DMS53 treated with DMSO at 0.1 percent for 48 hours (cell line): Measurements from ENCODE around the gene FGF14.
"Not testable (repeated sequence)": the region's sequence is repeated elsewhere in the genome, so short reads cannot be mapped to it uniquely, and the experiment has no call there.

Experiments
- DNase-seq: peaks from one replicate; lab custom pipeline; 2025; ENCODE audit not compliant: unreplicated experiment; lab: John Stamatoyannopoulos, UW

FGF14 gene

DNA sequence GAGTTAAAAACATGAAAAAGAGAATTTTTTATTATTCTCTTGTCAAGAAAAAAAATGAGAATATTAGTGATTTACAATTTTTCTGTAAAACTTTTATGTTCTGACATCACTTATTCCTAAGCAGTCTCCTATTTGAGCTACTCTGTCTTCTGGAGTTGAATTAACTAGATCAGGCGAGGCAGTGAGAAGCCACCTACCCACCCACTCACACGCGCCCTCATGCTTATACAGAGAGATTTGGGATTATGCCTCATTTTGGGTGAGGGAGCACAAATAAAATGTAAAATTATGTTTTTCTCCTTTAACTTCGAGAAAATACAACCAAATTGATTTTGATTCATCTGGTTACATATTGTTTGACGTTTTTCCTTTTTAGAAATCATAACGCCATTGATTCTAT is 524.9 kb downstream of the FGF14 start:
- no peak for DNase-seq

DNA sequence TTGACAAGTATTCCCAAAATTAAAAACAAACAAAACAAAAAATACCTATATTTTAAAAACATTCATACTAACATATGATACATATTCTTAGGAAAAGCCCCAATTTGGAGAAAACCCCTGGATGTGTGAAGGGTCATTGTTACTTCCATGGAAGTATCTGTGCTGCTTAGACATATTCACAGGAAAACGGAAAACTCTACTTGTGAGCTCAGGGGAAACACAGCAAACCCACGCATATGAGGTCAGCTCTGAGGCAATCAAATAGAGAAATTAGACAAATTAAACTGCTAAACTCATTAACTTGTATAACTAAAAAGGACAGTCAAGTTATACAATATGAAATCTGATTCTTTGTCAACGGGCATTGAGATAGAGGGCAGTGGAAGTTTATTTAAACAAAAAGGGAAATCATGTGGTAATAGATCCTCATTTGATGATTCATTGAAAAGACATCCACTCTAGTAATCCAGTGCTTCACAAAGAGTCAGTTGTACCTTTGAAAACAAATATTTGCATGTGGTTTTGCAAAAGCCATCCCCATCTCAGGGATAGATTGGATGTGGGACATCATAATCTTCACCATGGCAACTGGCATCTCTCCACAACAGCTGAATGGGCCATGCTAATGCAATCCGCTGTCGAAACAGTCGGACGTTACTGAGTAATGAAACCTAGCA is 526.0 kb downstream of the FGF14 start:
- DNase-seq = peak; percentile 55

DNA sequence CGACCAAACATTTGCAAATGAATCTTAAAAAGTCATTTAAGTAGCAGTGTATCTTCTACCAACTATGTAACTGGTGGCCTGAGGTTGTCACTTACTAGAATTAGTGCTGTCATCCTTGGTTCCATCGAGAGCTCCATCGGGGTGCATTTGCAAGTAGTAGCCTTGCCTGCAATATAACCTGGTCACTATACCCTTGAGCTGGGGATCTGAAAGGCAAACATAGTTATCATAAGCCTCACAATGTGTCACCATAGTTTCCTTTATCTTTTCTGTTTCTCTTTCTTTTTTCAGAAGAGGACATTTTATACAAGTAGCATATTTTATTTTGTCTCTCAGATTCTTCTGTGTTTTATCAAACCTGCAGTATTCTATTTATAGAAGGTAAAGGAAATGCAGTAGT is 526.8 kb downstream of the FGF14 start:
- DNase-seq = no peak

DNA sequence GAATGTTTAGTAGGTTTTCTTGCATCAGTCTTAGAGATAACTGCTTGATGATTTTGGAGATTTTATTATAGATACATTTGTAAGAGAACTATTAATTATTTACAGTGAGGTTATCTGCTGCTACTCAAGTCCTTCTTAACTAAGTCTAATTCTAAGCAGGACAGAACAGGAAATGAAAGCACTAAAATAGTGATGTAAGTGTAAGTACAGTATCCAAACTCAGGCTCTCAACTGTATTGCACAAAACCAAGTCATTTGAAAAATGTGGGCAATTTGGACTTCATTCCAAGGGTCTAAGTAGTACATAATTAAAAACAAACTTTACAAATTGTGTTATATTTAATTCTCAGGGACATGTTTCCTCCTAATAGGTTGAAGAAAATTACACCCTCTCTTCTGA is 532.3 kb downstream of the FGF14 start:
- DNase-seq = no peak

DNA sequence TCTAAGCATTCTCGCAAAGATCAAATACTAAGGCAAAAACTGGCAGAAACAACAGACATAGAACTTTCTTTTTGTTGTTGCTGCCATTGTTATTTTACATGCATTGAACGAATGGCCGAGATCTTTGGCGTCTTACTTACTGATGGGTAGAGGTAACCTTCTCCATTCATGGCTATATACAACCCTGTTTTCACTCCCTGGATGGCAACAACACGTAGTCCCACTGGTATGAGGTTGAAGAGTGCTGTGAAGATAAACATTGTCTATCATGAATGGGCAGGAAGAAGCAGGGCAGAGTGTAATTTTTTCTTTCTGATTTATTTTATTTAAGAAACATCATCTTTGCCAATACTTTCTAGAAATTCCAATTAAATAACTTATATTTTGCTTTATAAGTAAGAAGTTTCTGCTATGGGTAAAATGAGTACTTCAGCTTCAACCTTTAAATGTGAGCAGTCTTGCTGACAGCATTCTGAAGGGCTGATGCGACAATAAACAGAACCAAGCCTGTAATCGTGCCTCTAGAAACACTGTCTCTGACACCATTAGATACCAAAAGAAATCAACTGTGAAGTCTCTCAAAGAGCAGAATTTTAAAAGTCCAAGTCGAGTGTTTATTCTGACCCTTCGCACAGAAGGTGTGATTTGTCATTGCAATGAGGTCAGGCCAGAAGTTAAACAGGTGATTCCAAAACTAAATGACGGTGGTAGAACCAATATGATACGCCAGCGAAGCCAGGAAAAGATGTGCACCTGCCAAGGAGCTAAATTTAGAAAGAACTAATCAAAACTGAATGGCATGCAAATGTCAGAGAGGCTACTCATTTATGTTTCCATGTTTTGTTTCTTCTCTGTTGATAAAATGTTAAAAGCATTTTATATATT is 533.0 kb downstream of the FGF14 start:
- DNase-seq = no peak

DNA sequence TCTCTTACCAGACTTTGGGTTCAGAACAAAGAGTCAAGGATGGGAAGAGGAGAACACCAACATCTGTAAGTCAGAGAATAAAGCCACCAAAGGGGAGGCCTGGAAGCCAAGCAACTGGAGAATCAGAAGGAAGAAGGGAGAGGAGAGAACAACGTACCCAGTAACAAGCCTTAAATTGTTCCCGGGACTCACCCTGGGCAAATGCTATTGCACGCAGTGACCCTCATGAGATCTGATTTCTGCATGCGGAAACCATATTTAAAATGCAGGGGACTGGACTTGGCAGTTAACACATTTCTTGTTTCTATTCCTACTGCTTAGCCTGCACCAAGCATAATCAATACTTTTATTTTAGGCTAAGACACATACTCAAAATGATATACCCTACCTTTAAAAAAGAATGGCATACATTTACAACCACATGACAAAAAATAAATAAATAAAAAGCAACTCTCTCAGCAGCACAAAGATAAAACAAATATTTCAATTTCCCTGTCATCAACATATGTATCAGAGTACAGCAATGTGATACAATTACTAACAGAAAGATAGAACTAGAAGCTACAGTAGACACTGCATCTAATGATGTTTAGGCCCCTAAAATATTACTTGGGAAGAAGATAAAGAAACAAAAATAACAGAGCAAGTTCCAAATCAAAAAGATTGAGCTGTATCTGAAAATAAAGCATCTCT is 534.8 kb downstream of the FGF14 start:
- no peak for DNase-seq

DNA sequence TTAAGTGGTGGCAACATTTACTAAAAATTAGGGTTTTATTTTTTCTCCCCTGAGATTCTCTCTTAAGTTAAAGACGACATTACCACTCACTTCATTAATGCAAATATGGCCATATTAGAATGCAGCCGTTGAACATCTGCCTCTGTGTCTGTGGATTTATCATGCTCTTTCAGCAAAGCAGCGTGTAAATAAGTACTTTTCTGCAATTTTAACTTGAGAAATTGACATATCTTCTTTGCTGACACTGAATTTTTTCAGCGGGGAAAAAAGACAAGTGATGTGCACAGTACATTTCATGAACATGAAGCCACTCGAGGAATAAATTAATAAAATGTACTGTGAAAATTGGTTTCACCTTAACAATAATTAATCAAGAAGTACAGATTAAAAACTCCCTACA is 543.0 kb downstream of the FGF14 start:
- no peak for DNase-seq

DNA sequence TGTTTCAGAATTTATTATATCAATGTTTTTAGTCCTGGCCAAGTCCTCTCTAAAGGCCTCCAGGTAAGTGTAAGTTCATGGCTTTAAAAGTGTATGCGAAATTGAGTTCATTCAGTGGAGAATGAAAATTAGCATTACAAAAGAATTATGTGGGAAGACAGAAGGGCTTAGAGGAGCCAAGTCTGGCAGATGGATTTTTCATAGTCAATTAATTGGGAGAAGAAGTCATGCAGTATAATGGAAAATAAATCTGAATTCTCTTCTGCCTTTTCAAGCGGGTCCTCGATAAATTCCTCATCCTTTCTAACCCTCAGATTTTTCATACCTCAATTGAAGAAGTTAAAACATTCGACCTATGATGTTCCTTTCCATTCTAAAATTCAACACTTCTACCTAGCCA is 555.1 kb downstream of the FGF14 start:
- DNase-seq = no peak

DNA sequence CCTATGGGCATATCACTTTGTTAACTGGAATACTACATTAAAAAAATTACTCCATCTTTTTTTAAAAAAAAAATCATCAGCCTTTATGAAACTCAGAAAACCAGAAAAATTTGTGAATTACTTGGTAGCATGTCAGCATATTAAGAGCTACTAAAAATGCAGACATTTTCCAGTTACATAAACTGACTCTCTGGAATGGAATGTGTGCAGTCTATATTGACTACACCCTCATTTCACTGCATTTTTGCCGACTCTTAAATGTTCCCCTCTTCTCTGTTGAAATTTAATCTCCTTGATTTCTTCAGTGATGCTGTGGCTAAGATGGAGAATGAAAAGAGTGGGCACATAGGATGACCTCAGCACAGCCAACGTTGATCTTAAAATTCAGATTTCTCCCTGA is 555.6 kb downstream of the FGF14 start:
- no peak for DNase-seq

DNA sequence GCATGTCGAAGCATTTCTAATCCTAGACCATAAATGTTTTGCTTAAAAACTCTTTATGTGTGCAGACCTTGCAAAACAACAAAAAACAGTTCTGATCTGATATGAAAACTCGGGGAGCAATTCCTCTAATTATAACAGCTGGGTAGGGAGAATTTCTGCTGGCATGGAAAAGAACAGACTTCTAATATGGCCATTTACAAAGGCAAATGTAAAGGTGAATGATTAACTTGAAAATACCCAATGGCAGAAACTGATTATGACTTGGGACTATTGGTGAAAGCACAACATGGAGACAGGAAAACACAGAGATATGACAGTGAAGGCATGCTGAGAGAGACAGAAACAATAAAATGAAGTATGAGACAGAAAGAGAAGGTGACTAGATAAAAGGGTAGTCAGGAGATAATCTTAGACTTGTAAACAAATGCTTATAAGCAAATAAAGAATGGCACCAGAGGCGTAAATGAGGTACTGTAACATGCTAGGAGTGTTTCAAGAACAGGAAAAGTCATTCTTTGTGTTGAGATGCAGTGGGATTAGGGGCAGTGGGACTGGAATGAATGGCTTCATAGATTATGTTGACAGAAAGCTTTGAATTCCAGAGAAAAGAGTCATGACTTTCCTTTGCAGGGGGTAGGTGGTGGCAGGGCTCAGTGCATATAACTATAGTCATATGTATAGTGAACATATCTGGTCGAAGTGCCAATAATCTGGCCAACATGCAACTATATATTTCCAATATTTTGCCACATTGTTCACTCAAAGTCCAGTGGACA is 556.4 kb downstream of the FGF14 start:
- no peak for DNase-seq

DNA sequence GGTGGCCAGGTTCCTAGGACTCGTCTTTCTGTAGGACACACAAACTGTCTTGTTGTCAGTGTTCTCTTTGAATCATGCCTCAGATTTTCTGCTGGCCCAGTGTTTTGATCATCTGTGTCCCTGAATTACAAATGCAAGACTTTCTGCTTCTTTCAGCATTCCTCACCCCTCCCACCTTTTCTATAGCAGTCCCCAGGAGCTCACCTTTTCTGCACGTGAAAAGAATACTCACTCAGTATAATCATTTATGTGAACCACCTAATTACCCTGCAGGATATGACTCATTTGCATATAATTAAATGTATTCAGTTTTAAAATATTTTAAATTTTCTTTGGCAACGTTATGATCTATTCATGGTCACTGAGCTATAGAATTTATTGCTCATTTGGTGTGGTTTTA is 560.1 kb downstream of the FGF14 start:
- no peak for DNase-seq

DNA sequence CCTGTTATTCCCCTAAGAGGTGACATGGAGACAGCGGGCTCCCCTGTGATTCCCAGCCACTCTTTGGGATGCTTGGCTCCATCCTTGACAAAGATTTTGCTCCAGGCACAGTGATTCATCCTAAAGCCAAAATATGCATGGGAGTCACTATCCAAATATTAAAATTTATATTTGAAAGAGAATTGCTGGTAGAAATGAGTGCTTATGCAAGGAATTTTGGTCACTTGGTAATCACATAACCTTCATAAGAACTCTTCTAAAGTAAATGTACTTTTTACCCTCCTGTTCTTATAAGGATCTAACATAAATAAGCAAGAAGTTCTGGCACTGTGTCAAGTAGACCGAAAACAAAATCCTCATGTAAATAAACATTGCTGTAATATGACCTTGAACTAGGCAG is 563.5 kb downstream of the FGF14 start:
- DNase-seq = no peak

DNA sequence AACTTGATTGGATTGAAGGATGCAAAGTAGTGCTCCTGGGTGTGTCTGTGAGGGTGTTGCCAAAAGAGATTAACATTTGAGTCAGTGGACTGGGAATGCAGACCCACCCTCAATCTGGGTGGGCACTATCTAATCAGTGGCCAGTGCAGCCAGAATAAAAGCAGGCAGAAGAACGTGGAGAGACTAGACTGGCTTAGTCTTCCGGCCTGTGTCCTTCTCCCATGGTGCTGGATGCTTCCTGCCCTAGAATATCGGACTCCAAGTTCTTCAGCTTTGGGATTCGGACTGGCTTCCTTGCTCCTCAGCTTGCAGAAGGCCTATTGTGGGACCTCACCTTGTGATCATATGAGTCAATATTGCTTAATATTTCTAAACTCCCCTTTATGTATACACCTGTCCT is 564.1 kb downstream of the FGF14 start:
- DNase-seq = not testable (repeated sequence)

DNA sequence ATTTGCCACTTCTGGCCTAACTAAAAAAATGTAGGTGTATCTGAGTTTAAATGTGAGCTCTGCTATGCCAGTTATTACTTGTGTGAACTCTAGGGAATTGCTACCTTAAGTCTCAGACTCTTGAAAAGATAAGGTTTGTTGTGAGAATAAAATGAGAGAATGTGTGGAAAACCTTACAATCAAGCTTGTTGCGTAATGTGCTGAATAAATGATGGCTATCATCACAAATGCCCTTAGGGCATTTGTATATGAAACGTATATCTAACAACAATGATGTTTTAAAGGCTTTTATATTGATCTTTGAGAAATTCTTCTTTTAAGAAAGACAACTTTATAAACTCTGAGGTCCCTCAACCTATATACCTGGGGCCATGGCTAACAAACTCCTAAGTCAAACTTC is 564.6 kb downstream of the FGF14 start:
- no peak for DNase-seq

DNA sequence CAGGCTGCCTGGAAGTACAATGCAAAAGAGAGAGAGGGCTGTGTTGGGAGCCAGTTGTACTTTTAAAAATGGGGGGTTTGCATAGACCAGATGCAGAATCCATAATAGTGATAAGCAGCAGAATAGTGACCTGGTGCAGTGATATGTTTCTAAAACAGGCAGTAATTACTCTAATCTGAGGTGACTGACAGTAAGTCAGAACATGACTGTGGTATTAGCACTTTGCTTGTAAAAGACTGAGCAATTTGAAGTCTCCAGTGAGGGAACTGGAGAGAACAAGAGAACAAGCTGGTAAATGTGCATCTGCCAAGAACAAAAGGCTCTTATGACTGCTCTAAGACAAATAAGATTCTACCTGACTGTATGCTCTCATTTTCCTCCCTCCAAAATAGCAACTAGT is 565.9 kb downstream of the FGF14 start:
- no peak for DNase-seq

DNA sequence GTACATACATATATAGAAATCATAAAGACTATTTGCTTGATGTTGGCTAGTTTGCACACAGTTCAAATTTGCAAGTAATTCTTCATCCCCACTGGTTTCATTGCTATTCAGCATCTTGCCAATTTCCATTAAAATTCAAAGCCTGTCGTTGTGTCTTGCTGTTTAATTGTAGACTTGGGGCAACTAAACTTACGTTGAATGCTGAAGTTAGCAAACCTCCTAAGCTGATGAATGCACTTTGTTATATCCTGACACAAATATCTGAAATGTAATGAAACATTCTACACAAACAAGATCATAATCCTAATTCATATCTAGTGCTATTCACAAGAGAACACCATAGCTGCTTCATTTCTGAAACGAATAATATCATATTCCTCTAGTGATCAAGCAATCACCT is 568.2 kb downstream of the FGF14 start:
- no peak for DNase-seq

DNA sequence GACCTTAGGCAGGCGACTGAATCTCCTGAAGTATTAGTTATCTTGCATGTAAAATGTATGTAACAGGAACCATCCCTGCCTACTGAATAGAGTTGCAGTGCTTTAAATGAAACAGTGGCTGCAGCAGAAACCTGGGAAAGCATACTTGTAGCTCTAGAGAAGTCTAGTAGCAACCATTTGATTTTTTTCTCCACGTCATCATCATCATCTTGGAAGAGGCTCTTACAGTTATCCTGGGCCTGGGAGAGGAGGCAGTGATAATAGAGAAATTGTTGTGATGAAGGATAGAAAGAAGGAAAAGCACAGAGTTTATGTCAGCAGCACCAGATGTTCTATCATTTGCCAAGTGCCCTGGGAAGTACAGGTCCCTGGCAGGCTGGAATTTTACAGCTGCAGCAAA is 571.8 kb downstream of the FGF14 start:
- no peak for DNase-seq

DNA sequence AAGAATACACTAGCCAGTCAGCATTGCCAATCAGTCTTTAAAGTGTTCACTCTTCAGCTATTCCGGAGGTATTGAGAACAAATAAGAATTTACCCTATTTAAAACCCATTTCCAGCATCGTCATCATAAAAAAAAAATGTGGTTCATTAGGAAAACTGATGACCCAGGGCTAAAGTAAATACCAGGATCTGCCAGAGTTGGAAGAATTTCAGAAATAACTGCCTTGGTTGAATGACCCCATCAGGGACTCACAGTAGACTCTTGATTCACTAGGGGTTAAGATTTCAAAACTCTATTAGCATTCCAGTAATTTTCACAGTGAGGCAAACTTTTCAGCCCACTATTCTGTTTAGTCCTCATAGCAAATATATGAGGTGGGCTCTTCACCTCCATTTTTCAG is 572.4 kb downstream of the FGF14 start:
- no peak for DNase-seq

DNA sequence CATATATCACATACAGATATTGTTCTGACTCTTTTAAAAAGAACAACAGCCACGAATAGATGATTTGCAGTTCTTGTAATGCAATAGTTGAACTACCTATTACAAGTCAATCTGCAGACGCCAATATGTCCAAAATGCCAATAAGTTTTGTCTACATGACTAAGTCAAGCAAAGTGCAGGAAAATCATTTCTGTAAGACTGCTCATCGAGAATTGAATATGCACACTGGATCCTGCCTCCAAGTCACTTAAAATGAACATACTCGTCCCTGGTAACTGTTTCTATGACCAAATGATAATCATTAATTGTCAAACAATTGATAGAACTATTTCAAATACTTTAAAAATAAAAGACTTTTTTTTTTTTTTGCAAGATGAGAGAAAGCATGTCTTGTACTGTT is 573.7 kb downstream of the FGF14 start:
- DNase-seq = no peak

DNA sequence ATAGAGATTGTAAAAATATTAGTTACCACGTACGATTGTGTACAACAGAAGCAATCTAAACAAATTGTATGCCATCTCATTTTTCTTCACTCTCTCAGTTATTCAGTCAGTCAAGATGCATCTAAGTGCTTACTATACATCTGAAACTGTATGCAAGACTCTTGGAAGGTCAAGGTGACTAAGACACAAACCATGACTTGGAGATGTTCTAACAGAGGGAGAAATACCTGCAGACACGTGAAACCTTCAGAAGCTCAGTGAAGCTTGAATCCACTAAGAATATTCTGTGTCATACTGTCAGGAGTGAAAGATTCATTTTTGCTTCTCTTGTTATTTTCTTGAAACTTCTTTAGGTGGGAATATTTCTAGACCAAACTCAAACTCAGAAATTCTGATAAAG is 584.0 kb downstream of the FGF14 start:
- DNase-seq = no peak

DNA sequence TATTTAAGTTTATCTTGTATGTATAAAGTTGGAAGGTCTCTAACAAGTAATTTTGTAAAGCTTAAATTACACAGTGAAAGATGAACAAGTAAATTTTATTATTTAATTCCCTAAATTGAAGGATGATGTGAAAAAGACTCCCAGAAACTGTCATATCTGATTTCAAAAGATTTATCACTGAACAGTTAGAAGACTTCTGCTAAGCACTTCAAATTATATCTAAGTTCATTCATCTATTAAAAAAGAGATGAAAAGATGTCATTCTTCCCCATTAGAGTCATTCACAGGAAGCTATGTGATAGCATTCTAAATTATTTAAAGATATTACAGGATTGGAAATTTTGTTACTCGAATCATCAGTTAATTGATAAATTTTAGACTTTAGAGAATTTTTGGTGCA is 590.0 kb downstream of the FGF14 start:
- DNase-seq = no peak
